Activated T-cell treated with anti-CD3 and anti-CD28 coated beads, Interleukin-2, amount 50 U/mL, for 1 hour (primary cell): Measurements from ENCODE around the gene MYO1F.
"Not testable (repeated sequence)": the region's sequence is repeated elsewhere in the genome, so short reads cannot be mapped to it uniquely, and the experiment has no call there.

Source experiments
- DNase-seq: peaks from one replicate; pipeline ENCODE4 v3.0.0-alpha.2; 2020

The MYO1F gene

DNA sequence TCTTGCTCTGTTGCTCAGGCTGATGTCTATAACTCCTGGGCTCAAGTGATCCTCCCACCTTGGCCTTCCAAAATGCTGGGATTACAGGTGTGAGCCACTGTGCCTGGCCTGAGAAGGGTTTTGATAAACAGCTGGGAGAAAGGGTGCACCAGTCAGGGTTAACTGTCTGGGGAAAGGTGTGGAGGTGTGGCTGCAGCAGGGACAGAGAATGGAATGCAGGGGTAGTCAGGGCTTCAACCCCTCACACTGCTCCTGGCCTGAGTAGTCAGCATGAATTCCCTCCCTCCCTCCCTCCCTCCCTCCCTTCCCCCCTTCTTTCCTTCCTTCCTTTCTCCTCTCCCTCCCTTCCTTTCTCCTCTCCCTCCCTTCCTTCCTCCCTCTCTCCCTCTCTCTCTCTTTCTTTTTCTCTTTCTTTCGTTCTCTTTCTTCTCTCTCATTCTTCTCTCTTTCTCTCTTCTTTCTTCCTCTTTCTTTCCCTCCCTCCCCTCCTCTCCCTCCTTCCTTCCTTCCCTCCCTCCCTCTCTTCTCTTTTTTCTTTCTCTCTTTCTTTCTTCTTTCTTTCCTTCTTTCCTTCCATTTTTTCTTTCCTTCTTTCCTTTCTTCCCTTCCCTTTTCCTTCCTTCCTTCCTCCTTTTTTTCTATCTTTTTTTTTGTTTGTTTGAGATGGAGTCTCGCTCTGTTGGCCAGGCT is 16.0 kb downstream of the MYO1F start:
- DNase-seq = no peak

DNA sequence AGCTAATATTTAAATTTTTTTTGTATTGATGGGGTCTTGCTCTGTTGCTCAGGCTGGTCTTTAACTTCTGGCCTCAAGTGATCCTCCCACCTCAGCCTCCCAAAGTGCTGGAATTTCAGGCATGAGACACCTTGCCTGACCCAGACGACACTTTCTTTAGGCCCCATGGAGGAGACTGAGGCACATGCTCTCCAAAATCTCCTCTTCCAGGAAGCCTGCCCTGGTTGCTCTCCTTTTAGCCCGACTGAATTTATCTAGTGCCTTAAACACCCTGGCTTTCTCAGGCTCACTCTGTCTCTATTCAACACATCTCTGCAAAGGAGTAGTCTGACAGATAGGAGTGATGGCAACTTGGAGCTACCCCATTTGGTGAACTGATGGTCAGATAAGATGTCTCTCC is 18.9 kb downstream of the MYO1F start:
- DNase-seq = no peak

DNA sequence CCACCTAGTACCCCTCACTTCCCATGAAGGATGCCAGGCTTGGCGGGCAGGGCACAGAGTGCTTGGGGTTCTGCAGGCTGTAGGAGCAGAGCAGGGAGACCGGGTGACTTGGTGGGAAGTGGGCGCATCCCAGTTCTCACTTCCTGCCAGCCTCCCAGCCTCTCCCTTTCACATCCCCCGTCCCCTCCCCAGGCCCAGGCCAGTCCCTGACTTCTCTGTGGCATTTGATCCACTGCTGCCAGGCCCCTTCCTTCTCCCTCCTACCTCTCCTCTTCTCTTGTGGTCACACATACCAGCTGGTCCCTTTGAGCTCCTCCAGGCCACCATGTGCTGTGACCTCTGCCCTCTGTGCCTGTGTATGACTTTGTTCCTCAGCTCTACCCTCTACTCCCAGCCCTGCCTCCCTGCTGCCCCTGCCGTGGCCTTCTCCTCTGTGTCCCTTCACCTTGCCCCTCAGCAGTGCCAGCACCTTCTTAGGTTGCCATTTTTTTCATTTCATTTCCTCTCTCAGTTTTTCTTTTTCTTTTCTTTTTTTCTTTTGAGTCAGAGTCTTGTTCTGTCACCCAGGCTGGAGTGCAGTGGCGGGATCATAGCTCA is 19.5 kb downstream of the MYO1F start:
- no peak for DNase-seq

DNA sequence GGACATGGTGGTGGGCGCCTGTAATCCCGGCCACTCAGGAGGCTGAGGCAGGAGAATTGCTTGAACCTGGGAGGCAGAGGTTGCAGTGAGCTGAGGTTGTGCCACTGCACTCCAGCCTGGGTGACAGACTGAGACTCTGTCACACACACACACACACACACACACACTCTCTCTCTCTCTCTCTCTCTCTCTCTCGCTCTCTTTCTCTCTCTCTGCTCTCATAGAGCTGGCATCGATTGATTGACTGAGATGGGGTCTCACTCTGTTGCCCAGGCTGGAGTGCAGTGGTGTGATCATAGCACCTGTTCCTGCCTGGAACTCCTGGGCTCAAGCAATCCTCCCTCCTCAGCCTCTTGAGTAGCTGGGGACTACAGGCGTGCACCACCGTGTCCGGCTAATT is 23.5 kb downstream of the MYO1F start:
- not testable (repeated sequence) for DNase-seq

DNA sequence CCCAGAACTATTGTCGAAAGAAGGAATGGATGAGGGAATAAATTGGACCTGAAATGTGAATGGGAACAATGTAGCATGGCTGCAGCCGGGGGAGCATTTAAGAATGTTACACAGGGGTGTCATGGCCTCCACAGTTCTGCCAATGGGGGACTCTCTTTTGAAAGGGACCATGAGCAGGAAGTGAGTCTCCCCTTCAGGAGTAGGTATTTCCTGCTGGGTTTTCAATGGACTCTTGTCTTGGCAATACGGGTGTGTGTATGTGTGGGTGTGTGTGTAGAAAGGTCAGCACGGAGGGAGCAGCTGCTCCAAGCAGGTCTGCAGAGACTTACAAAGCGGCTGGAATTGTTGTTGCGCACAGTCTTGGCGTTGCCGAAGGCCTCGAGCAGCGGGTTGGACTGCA is 24.4 kb downstream of the MYO1F start:
- DNase-seq = no peak

DNA sequence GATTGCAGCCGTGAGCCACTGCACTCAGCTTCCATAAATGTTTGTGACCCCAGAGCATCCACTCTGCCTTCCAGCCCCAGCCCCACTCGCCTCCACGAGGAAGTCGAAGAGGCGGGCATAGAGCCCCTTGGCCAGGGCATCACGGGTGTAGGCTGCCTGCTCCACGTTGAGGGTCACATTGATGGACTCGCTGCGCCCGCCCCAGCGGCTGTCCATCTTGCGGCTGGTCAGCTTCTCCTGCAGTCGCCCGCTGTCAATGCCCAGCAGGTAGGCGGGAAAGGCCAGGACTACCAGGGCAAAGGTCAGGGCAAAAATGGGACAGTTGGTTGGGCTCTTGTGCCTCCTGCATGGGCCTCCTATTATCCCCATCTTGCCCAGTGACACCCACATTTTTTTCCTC is 27.2 kb downstream of the MYO1F start:
- no peak for DNase-seq

DNA sequence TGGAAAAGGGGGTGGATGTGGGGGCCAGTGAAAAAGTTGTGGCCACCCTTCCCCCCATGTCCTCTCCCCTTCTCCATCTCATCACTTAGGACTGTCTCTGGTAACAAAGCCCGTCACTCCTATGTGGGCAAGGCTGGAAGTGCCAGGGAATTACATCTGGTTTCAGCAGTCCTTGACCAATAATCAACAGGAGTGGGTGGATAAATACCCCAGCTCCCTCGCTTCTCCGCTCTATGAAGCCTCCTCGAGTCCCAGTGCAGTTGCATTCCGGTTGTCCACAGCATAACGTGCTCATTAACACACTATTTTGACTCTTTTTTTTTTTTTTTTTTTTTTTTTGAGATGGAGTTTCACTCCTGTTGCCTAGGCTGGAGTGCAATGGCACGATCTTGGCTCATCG is 31.5 kb downstream of the MYO1F start:
- no peak for DNase-seq

DNA sequence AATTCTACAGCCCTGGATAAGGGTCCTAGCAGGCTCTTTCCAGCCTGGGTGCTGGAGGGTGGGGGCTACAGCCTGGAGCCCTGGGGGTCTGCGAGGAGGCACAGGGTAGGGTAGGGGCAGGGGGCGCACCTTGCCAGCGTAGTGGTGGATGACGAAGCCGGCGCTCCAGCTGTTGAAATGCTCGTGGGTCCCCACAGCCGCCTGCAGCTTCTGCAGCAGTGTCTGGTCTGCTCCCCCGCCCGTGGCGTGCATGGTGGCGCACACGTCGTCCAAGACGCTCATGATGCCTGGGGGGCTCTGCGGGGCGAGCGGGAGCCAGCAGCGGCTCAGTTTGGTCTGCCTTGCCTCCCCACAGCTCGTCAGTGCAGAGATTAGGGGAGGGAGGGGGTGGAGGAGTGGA is 33.1 kb downstream of the MYO1F start:
- DNase-seq = no peak

DNA sequence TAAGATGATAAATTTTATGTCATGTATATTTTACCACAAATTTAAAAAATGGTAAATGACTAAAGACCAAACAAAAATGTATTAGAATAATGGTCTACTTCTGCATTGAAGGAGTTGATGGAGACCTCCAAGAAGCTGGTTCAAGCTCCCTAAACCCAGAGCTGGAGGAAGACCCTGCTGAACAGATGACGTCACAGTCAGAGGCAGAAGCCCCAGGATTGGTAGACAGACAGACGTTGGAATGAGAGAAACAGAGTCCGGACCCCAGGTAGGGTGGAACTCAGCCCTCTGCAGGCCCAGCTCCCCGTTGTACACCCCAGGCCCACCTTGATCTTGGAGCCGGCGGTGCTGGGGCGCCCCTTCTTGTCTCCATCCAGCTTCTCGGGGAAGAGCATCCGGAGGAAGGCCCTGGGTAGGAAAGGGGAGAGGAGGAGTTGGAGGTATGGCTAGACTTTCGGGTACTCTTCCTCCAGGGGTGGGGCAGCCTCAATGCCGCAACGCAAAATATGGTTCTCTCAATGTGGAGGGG is 37.6 kb downstream of the MYO1F start:
- no peak for DNase-seq

DNA sequence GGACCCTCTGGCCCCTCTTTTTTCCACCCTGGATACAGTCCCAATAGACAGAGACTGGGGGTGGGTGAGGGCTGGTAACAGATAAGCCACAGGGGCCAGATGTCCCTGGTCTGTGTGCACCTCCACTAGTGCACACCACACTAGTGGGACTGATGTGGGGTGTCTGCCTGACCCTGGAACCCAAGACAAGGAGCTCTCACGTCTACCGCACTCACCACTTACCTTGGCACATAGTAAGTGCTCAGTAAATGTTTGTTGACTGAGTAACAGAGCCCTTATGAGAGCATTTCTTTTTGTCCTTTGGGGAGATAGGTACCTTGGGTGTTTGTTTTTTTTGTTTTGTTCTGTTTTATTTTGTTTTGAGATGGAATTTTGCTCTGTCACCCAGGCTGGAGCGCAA is 40.1 kb downstream of the MYO1F start:
- no peak for DNase-seq

DNA sequence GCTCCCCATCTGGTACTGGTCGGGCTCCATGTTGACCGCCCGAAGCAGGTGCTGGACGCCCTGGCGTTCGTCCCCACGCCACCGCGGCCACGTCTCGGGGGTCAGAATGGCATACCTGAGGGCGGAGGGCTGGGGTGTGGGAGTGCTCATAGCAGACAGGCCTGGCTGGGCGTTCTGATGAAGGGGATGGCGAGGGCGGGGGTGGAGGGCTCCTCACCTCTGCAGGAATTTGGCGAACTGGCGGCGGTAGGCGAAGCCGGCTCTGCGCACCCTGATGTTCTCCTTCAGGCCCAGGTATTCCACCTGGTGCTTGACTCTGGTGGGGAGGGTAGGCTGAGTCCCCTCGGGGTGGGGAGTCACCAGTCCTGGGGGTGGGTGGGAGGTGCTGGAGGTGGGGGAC is 41.0 kb downstream of the MYO1F start:
- DNase-seq = no peak

DNA sequence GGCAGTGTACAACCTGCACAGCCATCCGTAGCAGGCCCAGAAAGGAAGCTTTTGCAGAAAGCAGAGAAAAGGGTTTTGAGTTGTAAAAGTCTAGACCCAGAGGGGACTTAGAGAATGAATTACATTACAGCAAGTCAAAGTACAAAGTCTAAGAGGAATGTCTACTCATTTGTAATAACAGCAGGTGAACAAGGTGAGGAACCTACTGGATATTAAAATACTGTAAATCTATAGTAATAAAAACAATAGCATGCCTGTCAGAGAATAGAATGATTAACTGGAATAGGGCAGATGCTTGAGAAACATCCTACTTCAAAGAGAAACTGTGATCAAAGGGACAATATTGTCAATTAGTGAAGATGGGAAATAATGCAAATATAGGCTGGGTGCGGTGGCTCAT is 45.0 kb downstream of the MYO1F start:
- no peak for DNase-seq

DNA sequence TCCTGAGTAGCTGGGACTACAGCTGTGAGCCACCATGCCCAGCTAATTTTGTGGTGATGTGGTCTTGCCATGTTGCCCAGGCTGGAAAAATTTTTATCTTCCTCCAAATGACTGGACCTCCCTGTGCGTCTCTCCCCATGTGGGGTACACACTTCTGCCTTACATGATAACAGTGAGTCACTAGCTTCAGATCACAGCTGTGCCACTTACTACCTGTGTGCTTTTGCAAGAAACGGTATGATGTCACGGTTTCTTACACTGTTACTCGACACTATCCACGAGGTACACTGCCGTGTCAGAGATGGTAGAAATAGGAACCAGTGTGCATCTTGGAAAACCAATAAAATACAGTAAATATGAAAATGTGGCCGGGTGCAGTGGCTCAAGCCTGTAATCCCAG is 45.8 kb downstream of the MYO1F start:
- DNase-seq = no peak

DNA sequence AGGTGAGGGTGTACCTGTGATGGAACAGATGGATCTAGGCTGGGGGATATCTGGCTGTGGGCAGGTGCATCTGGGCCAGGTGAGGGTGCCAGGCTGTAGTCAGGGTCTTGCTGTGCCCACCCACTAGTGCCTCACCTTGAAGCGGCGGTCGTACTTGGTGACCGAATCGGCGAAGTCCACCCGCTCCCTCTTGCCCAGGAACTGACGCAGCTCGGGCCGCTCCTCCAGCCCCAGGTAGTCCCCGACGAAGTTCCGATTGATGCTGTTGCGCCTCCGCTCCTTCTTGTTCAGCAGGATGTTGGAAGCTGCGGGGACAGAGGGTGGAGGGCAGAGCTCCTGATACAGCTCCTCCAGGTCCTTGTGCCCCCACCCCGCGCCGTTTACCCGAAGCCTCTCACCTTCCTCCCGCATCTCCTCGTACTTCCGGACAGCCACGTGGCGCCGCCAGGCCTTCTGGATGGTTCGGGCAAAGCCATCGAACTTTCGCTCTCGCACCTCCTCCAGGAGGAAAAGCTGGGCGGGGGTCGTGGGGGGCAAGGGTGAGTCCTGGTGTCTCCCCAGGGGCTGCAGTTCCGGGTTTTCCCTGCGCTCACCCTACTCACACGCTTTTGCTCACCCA is 47.1 kb downstream of the MYO1F start:
- no peak for DNase-seq

DNA sequence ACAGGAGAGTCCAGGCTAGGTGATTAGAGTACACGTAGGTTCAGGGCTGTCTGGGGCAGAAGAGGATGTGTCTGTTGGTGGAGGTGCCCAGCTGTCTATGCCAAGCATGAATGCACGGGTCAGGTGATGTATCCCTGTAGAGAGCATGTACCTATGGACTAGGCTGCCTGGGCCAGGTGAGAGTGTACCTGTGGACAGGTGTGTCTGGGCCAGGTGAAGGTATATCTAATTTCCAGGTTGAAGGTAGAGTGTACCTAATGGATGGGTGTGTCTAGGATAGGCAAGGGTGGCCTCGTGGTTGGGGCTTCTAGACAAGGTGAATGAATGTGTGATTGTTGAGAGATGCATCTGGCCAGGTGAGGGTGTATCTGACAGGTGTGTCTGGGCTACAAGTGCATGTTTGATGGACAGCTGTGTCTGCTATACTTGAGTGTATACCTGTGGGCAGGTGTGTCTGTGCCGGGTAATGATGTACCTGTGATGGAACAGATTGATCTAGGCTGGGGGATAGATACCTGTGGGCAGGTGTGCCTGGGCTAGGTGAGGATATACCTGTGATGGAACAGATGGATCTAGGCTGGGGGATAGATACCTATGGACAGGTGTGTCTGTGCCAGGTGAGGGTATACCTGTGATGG is 47.8 kb downstream of the MYO1F start:
- DNase-seq = no peak

DNA sequence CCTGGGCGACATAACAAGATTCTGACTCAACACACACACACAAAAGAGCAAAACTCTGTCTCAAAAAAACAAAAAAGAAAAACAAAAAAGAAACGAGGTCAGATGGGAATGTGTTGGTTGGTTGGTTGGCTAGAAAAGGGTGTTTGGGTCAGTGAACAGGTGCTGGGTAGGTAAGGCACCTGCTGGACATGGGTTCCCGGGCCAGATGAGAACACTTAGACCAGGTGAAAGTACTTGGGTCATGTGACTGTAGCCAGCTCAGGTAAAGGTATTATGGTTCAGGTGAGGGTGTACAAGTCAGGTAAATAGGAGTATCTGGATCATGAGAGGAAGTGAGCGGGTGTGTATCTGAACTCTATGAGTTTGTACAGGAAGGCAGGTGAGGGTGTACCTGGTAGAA is 48.7 kb downstream of the MYO1F start:
- no peak for DNase-seq

DNA sequence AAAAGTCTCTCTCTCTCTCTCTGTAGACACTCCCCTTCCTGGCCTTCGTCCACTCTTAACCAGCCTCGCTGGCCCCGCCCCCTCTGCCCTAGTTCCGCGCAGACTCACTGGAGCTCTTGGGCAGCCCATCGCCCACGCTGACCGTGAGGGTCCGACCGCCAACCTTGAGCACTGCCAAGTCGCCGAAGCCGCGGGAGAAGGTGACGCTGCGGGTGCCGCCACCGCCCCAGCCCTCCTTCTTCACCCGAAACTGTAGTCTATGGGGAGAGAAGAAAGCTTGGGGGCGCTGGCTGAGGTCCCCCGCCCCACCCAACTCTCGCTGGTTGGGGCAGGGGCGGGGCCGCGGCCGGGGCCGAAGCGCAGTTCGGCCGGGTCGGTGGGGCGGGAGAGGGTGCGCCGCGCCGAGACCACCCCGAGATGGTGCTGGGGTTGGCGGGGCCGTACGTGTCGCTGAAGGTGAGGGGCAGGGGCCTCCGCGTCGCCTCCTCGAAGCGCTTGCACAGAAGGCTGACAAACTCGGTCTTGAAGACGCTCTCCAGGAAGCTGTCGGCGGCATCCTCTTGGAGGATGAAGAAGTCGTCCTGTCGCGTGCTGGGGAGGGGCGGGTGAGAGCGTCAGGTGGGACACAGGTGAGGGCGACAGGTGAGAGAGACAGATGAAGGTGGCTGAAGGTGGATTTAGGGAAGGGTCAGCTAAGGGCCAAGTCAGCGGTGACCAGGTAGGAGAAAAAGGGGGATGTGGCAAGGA is 50.7 kb downstream of the MYO1F start:
- DNase-seq = no peak

DNA sequence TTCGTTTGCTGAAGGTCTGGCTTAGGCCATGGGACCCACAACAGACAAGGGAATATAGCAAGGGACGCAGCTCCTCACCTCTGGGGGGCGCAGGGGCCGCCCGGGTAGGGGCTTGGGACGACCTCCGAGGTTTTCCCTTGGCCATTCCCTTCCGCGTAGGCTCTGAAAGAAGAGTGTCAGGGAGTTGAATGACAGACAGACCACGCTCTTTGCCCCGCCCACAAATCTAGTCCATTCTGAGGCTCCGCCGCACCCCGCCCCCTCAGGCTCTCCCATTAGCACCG is 51.9 kb downstream of the MYO1F start:
- DNase-seq = no peak

DNA sequence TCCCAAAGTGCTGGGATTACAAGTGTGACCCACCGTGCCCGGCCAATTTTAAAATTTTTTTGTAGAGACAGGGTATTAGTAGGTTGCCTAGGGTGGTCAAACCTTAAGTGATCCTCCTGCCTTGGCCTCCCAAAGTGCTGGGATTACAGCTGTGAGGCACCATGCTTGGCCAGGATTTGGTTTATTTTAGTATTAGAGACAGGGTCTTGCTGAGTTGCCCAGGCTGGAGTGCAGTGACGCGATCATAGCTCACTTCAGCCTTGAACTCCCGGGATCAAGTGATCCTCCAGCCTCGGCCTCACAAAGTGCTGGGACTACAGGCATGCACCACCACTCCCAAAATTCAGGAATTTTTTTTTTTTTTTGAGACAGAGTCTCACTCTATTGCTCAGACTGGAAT is 57.9 kb downstream of the MYO1F start:
- DNase-seq = no peak

DNA sequence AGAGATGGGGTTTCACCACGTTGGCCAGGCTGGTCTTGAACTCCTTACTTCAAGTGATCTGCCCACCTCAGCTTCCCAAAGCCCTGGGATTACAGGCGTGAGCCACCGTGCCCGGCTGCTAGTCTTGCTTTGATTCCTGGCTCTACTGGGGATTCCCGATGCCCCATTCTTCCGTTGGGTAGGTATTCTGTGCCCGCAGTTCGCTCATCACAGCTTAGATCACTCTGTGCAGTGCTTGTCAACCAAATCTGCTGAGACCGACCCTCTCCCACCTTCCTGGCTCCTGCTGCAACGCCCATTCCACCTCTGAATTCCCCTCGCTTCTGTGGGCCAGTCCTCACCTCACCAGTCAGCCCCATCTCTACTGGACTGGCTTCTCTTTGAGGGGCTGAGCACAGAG is 58.7 kb downstream of the MYO1F start:
- DNase-seq = no peak

DNA sequence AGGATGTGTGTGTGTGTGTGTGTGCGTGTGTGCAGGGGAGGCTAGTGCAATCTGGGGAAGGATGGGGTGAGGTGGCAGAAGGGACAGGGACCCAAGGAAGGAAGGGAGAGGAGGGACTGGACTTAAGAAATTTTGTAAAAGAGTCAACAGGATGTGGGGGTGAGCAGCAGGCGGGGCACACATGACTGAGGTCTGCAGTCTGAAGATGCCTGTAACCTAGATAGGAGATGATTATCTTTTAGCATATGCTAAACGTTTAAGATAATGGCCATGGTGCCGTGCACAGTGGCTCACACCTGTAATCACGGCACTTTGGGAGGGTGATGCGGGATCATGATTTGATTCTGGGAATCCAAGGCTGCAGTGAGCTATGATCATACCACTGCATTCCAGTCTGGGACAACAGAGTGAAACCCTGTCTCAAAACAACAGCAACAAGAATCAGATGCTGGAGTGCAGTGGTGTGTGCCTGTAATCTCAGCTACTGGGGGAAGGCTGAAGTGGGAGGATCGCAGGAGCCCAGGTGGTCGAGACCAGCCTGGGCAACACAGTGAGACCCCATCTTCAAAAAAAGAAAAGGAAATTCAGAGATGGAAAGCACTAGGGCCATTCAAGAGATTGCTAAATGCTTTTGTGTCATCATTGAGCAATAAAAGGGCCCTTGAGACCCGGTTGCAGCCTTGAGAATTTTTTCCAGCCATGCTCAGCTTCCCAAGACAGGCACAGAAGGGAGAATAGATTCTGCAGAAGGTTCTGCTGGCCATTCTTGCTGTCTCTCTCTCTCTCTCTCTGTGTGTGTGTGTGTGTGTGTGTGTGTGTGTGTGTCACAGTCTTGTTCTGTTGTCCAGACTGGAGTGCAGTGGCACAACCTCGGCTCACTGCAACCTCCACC is 59.4 kb downstream of the MYO1F start:
- DNase-seq = peak; percentile 54

DNA sequence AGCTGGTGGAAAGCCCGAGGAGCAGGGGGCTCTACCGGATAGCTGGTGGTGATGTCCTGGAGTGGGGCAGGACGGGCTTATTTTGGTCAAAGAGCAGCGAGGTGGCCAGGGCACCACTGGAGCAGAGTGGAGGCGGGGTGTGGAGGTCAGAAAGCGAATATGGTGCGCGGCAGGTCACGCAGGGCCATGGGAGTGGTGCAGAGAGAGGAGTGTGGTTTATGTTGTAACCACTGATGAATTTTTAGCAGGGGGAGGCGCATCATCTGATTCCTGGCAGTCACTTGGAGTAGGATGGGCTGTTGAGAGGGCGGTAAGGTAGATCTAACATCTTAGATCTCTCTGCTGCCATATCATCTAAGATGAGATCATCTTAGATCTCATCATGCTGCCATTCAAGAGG is 61.9 kb downstream of the MYO1F start:
- peak; percentile 52 for DNase-seq
